Sigmoid colon (tissue), 7 donors: ENCODE results near the gene RAB39A. TPM values are rescaled to one million over a fixed set of nuclear protein-coding genes. Genes with fewer than 3 reads are reported as not detected.
"Not testable (repeated sequence)": the region's sequence is repeated elsewhere in the genome, so short reads cannot be mapped to it uniquely, and the experiment has no call there.

Source experiments
- DNase-seq: peaks from one replicate; pipeline ENCODE4 v3.0.0-alpha.2; 2019
- H3K27ac ChIP-seq, 4 donors: fragments of 200-600 bp; sonication (generic); one replicate each; pipeline ENCODE4 v1.5.1; 2016 to 2019; ENCODE audit warnings: mild to moderate bottlenecking in 1 of 4
- H3K27me3 ChIP-seq, 3 donors: fragments of 200-600 bp; sonication (generic); one replicate each; pipeline ENCODE4 v1.5.1; 2019; ENCODE audit warnings: mild to moderate bottlenecking in 1 of 3
- H3K36me3 ChIP-seq, 4 donors: fragments of 200-600 bp; sonication (generic); one replicate each; pipeline ENCODE4 v1.5.1; 2016 to 2019
- H3K4me1 ChIP-seq, 4 donors: fragments of 200-600 bp; sonication (generic); one replicate each; pipeline ENCODE4 v1.5.1; 2017 to 2019
- H3K4me3 ChIP-seq, 4 donors: fragments of 200-600 bp; sonication (generic); one replicate each; pipeline ENCODE4 v1.5.1; 2017 to 2019; ENCODE audit warnings: mild to moderate bottlenecking in 2 of 4, moderate library complexity in 1 of 4
- H3K9me3 ChIP-seq, 4 donors: fragments of 200-600 bp in 3 of 4; sonication (generic) in 3 of 4; one replicate each; pipeline versions ENCODE4 v1.5.1 to v1.6.1; 2013 to 2019
- EP300 ChIP-seq, 4 donors: sonication (generic); formaldehyde crosslinking; IDR thresholded peaks; one replicate each; pipeline ENCODE4 v1.6.1; 2017; ENCODE audit warnings: antibody characterized with exemption in 4 of 4
- POLR2A ChIP-seq, 2 donors: fragments of 450-650 bp; IDR thresholded peaks; one replicate each; pipeline ENCODE4 v1.6.1; 2016; ENCODE audit warnings: antibody characterized with exemption in 2 of 2, mild to moderate bottlenecking in 2 of 2, moderate library complexity in 2 of 2
- POLR2AphosphoS5 ChIP-seq, 4 donors: sonication (generic); formaldehyde crosslinking; IDR thresholded peaks; one replicate each; pipeline ENCODE4 v1.6.1; 2017; ENCODE audit warnings: antibody characterized with exemption in 4 of 4
- WGBS, 2 donors: extraction: QIAGEN DNeasy Blood & Tissue Kit; methylation state at CpG; one replicate each; pipeline ENCODE4 v1.1.7; 2013; 5-methylcytosine and 5-hydroxymethylcytosine counted together
- intact Hi-C: fragments of 100-400 bp; cut with DNase I; formaldehyde crosslinking; loops from one replicate; pipeline ENCODE4 v1.15.1; 2023
- polyA plus RNA-seq, 3 donors: library from polyadenylated mRNA; stranded (reverse); fragments of 200-250 nt; gene quantifications; one replicate each; pipeline ENCODE4 v1.2.3, GENCODE V29; 2013
- total RNA-seq, 4 donors: library from RNA; depleted of rRNA; stranded (reverse); fragments of >200 nt; gene quantifications; one replicate each; pipeline ENCODE4 v1.1.0, GENCODE V29; 2016
- TF ChIP-seq, protein P1 (sequence below), 4 experiments: fragments of 450-650 bp in 3 of 4; fragments of 200-600 bp in 1 of 4; IDR thresholded peaks; one replicate each; pipeline ENCODE4 v1.5.1; 2016 to 2019; ENCODE audit warnings: antibody characterized with exemption in 4 of 4, mild to moderate bottlenecking in 3 of 4, moderate library complexity in 2 of 4
- donor health status: healthy with polysubstance abuse.
- donor health status: Bipolar disorder and iron deficiency.
- donor health status: healthy.

The RAB39A gene
- total and polyA plus RNA-seq, 7 donors = 0.55 to 1.8 (median 0.96) TPM; not detected in 1

DNA sequence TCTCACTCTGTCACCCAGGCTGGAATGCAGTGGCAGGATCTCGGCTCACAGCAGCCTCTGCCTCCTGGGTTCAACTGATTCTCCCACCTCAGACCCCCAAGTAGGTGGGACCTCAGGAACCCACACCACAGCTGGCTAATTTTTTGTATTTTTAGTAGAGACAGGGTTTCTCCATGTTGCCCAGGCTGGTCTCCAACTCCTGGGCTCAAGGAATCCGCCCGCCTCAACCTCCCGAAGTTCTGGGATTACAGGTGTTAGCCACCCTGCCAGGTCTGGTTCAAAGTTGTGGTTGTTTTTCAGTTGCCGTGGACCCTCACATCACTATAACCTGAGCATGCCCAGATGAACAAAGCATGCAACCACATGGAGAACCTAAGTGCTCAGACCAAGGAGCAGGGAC lies 13.0 kb upstream of the RAB39A start:
- no peak for TF ChIP-seq POLR2AphosphoS5 (IDR thresholded peaks at IDR 0.05)
- TF ChIP-seq EP300 (IDR thresholded peaks at IDR 0.05) = no peak
- no peak for TF ChIP-seq POLR2A (IDR thresholded peaks at IDR 0.05)
- TF ChIP-seq, protein P1, sequence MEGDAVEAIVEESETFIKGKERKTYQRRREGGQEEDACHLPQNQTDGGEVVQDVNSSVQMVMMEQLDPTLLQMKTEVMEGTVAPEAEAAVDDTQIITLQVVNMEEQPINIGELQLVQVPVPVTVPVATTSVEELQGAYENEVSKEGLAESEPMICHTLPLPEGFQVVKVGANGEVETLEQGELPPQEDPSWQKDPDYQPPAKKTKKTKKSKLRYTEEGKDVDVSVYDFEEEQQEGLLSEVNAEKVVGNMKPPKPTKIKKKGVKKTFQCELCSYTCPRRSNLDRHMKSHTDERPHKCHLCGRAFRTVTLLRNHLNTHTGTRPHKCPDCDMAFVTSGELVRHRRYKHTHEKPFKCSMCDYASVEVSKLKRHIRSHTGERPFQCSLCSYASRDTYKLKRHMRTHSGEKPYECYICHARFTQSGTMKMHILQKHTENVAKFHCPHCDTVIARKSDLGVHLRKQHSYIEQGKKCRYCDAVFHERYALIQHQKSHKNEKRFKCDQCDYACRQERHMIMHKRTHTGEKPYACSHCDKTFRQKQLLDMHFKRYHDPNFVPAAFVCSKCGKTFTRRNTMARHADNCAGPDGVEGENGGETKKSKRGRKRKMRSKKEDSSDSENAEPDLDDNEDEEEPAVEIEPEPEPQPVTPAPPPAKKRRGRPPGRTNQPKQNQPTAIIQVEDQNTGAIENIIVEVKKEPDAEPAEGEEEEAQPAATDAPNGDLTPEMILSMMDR (IDR thresholded peaks at IDR 0.05) = no peak
- Histone ChIP-seq H3K9me3 (no peaks in the 10 kb centered on the region), H3K36me3 (no peaks in the 10 kb centered on the region), H3K4me1 (no peaks in the 10 kb centered on the region), H3K27ac (no peak overlapping the region), H3K27me3 (no peaks in the 10 kb centered on the region), H3K4me3 (no peak overlapping the region)
- intact Hi-C loops = no loop called here
- no peak for DNase-seq
- WGBS, 2 donors = 89 to 94% methylated on average over 5 of the region's 5 CpGs

GRCh38 chr11:107916671-107917241 lies 11.5 kb upstream of the RAB39A start:
- no peaks in the 10 kb centered on the region for H3K27me3 ChIP-seq
- intact Hi-C loops = no loop called here
- no peaks in the 10 kb centered on the region for H3K9me3 ChIP-seq
- no peak overlapping the region for H3K27ac ChIP-seq
- DNase-seq = no peak
- 41 to 42% methylated on average over 13 of the region's 13 CpGs for WGBS, 2 donors
- TF ChIP-seq EP300 (IDR thresholded peaks at IDR 0.05) = no peak
- TF ChIP-seq, protein P1 (IDR thresholded peaks at IDR 0.05) = peak in 1 of 4 experiments; percentile 12
- no peaks in the 10 kb centered on the region for H3K4me1 ChIP-seq
- H3K36me3 ChIP-seq = no peaks in the 10 kb centered on the region
- no peak overlapping the region for H3K4me3 ChIP-seq

DNA sequence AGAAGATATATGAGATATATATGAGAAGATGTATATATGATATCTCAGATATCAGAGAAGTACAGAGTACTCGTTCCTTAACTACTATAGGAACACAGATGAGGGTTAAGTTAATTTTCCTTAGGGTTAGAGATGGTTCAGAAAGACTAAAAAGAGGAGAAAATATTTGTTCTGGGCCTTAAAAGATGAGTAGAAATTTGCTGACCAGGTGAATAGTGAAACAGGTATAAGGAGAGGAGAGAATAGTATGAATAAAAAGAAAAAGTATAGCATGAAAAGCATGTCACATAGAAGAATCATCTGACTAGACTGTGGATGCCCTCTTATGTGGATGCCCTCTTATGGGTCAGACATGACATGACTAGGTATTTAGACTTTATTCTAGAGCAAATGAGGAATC lies 6.3 kb upstream of the RAB39A start:
- no peak for DNase-seq
- 89% methylated on average over 1 of the region's 1 CpG for WGBS, 2 donors
- Histone ChIP-seq H3K36me3 (no peaks in the 10 kb centered on the region), H3K4me3 (no peak overlapping the region), H3K4me1 (no peaks in the 10 kb centered on the region), H3K27me3 (peaks cover 0 to 6% (median 0%) of the 10 kb centered on the region in 3 donors), H3K27ac (no peak overlapping the region), H3K9me3 (no peaks in the 10 kb centered on the region)
- intact Hi-C loops = no loop called here
- TF ChIP-seq POLR2AphosphoS5 (IDR thresholded peaks at IDR 0.05) = no peak
- no peak for TF ChIP-seq EP300 (IDR thresholded peaks at IDR 0.05)
- TF ChIP-seq POLR2A (IDR thresholded peaks at IDR 0.05) = no peak

DNA sequence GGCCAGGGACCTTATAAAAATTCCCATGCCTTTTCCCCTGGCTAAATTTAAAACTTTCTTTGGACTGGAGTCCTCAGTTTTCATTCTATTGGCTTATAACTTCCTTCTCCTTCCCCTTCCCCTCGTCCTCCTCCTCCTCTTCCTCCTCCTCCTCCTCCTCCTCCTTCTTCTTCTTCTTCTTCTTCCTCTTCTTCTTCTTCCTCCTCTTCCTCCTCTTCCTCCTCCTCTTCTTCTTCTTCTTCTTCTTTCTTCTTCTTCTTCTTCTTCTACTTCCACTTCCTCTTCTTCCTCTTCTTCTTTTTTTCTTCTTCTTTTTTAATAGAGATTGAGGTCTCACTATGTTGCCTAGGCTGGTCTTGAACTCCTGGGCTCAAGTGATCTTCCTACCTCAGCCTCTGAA lies 4.7 kb upstream of the RAB39A start:
- H3K4me1 ChIP-seq, H3K4me3 ChIP-seq, H3K9me3 ChIP-seq, DNase-seq, H3K36me3 ChIP-seq, H3K27ac ChIP-seq, intact Hi-C loops: not testable (repeated sequence)
- H3K27me3 ChIP-seq = peaks cover under 1 to 17% (median 1%) of the 10 kb centered on the region in 3 donors
- 34 to 35% methylated on average over 1 of the region's 1 CpG for WGBS, 2 donors

DNA sequence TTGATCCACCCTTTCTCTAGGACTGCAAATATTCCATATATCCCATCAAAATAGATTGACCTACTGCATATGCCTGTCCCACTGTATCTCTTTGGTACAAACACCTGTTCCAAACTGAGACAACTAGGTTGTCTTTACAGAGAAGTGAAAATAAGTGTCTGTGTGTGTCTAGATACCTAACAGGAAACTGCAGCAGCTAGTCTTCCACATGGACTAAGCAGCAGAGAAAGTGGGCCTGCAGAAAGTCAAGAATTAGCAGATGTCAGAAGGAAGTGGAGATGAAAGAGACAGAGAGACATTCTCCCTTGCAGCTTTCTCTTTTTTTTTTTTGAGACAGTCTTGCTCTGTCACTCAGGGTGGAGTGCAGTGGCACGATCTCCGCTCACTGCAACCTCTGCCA lies 3.9 kb upstream of the RAB39A start:
- intact Hi-C loops = no loop called here
- TF ChIP-seq POLR2AphosphoS5 (IDR thresholded peaks at IDR 0.05) = no peak
- no peak for TF ChIP-seq POLR2A (IDR thresholded peaks at IDR 0.05)
- no peak for TF ChIP-seq EP300 (IDR thresholded peaks at IDR 0.05)
- TF ChIP-seq, protein P1 (IDR thresholded peaks at IDR 0.05) = no peak
- H3K4me3 ChIP-seq = no peak overlapping the region
- H3K27me3 ChIP-seq = peaks cover 7 to 25% (median 8%) of the 10 kb centered on the region in 3 donors
- H3K4me1 ChIP-seq = peaks cover 0 to 15% (median 12%) of the 10 kb centered on the region in 4 donors
- DNase-seq = no peak
- H3K27ac ChIP-seq = no peak overlapping the region
- no peaks in the 10 kb centered on the region for H3K36me3 ChIP-seq
- WGBS, 2 donors = 88 to 92% methylated on average over 2 of the region's 2 CpGs
- no peaks in the 10 kb centered on the region for H3K9me3 ChIP-seq

DNA sequence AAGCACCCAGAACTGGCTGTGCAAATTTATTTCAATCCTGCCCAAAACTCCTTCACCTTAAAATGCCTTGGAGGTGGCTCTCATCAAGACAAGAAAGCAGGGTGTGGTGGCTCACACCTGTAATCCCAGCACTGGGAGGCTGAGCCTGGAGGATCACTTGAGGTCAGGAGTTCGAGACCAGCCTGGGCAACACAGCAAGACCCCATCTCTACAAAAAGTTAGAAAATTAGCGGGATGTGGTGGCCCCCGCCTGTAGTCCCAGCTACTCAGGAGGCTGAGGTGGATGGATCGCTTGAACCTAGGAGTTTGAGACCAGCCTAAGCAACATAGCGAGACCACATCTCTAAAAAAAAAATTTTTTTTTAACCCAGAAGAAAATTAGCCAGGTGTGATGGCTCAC lies 689 bp upstream of the RAB39A start:
- Histone ChIP-seq H3K36me3 (no peaks in the 10 kb centered on the region), H3K9me3 (no peaks in the 10 kb centered on the region), H3K27ac (no peak overlapping the region), H3K4me1 (peaks cover 0 to 15% (median 12%) of the 10 kb centered on the region in 4 donors), H3K27me3 (peaks cover 7 to 54% (median 27%) of the 10 kb centered on the region in 3 donors), H3K4me3 (peak overlapping the region in 1 of 4 donors; percentile 49)
- no peak for DNase-seq
- 81 to 84% methylated on average over 5 of the region's 5 CpGs for WGBS, 2 donors
- TF ChIP-seq EP300 (IDR thresholded peaks at IDR 0.05) (no peak), POLR2AphosphoS5 (IDR thresholded peaks at IDR 0.05) (no peak), POLR2A (IDR thresholded peaks at IDR 0.05) (no peak)
- TF ChIP-seq, protein P1 (IDR thresholded peaks at IDR 0.05) = no peak
- intact Hi-C loops = no loop called here
